HepG2 (cell line): Measurements from ENCODE around the gene SLC6A12.

ENCODE experiments used
- ZNF138 ChIP-seq: sonication (generic); formaldehyde crosslinking; IDR thresholded peaks from 2 replicates; pipeline ENCODE4 v1.5.0; 2020; ENCODE audit warnings: mild to moderate bottlenecking, low read depth, missing genetic modification reagents
- TF ChIP-seq, protein P1 (sequence below): sonication (generic); formaldehyde crosslinking; IDR thresholded peaks from 2 replicates; pipeline ENCODE4 v1.5.0; 2020; ENCODE audit warnings: mild to moderate bottlenecking, missing genetic modification reagents, moderate library complexity

- no peak for TF ChIP-seq ZNF138
- TF ChIP-seq, protein P1, sequence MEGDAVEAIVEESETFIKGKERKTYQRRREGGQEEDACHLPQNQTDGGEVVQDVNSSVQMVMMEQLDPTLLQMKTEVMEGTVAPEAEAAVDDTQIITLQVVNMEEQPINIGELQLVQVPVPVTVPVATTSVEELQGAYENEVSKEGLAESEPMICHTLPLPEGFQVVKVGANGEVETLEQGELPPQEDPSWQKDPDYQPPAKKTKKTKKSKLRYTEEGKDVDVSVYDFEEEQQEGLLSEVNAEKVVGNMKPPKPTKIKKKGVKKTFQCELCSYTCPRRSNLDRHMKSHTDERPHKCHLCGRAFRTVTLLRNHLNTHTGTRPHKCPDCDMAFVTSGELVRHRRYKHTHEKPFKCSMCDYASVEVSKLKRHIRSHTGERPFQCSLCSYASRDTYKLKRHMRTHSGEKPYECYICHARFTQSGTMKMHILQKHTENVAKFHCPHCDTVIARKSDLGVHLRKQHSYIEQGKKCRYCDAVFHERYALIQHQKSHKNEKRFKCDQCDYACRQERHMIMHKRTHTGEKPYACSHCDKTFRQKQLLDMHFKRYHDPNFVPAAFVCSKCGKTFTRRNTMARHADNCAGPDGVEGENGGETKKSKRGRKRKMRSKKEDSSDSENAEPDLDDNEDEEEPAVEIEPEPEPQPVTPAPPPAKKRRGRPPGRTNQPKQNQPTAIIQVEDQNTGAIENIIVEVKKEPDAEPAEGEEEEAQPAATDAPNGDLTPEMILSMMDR: no peak
Observed at GRCh38 chr12:238116-238515, 24.2 kb upstream of the SLC6A12 start.
